GM12874 (cell line): ENCODE measurements around the gene ZSCAN5B.

ENCODE experiments used
- CTCF ChIP-seq: IDR thresholded peaks from 2 replicates; pipeline ENCODE4 v1.5.1; 2011; ENCODE audit warnings: low read depth, mild to moderate bottlenecking, control low read depth, low read length, moderate library complexity; ENCODE audit not compliant: insufficient read depth

ZSCAN5B gene

GRCh38 chr19:56211718-56212117 is 14.1 kb upstream of the ZSCAN5B start:
- no peak for TF ChIP-seq CTCF

GRCh38 chr19:56209091-56209490 is 11.5 kb upstream of the ZSCAN5B start:
- no peak for TF ChIP-seq CTCF

GRCh38 chr19:56201973-56202372 is 4.4 kb upstream of the ZSCAN5B start, which contains the start of gene ZSCAN5C:
ZSCAN5C (plus strand) TSS chr19:56202273; CDS start chr19:56205914, 3,641 bp downstream.
- no peak for TF ChIP-seq CTCF

GRCh38 chr19:56199687-56200086 is 2.1 kb upstream of the ZSCAN5B start:
- TF ChIP-seq CTCF, result no peak

GRCh38 chr19:56193981-56194640 is 3.5 kb downstream of the ZSCAN5B start:
- no peak for TF ChIP-seq CTCF

- TF ChIP-seq CTCF, result no peak
Measured at GRCh38 chr19:56191711-56192110, 5.9 kb downstream of the ZSCAN5B start.

GRCh38 chr19:56191115-56191514 is 6.5 kb downstream of the ZSCAN5B start:
- TF ChIP-seq CTCF, result no peak
